Coronary artery (tissue), 2 donors: ENCODE data around the gene TSG101.

Experiments used
- DNase-seq: peaks from one replicate; pipeline ENCODE4 v3.0.0-alpha.2; 2017; ENCODE audit warnings: low spot score
- H3K27ac ChIP-seq, 2 donors: fragments of 200-600 bp; sonication (generic); one replicate each; pipeline ENCODE4 v1.5.1; 2016 to 2019
- H3K4me3 ChIP-seq: fragments of 200-600 bp; sonication (generic); 2 replicates; pipeline ENCODE4 v1.5.1; 2016; ENCODE audit warnings: mild to moderate bottlenecking, moderate library complexity
- CTCF ChIP-seq: fragments of 200-600 bp; sonication (generic); IDR thresholded peaks from one replicate; pipeline ENCODE4 v1.5.1; 2019; ENCODE audit warnings: antibody characterized with exemption

The TSG101 gene

GRCh38 chr11:18463439-18463838 is 63.3 kb downstream of the TSG101 start:
- Histone ChIP-seq H3K27ac (no peak overlapping the region), H3K4me3 (no peak overlapping the region)
- no peak for DNase-seq
- TF ChIP-seq CTCF = no peak

GRCh38 chr11:18461909-18462308 is 64.8 kb downstream of the TSG101 start:
- no peak overlapping the region for H3K27ac ChIP-seq
- TF ChIP-seq CTCF = no peak
- no peak overlapping the region for H3K4me3 ChIP-seq
- DNase-seq = no peak

DNA sequence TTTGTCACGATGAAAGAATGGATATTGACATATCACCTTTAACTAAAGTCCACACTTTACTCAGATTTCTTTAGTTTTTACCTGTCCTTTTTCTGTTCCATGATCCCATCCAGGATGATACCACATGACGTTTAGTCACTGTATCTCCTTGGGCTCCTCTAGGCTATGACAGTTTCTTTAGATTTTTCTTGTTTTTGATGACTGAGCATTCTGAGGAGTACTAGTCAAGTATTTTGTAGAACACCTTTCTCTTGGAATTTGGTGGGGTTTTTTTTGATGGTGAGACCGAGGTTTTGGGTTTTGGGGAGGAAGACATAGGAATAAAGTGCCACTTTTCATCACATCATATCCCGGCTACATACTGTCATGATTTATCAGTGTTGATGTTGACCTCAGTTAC is 67.1 kb downstream of the TSG101 start:
- TF ChIP-seq CTCF = no peak
- no peak overlapping the region for H3K4me3 ChIP-seq
- H3K27ac ChIP-seq = no peak overlapping the region
- no peak for DNase-seq

- no peak for DNase-seq
- Histone ChIP-seq H3K27ac (no peak overlapping the region), H3K4me3 (no peak overlapping the region)
- TF ChIP-seq CTCF = no peak
Observed at GRCh38 chr11:18457450-18457849, 69.3 kb downstream of the TSG101 start.

DNA sequence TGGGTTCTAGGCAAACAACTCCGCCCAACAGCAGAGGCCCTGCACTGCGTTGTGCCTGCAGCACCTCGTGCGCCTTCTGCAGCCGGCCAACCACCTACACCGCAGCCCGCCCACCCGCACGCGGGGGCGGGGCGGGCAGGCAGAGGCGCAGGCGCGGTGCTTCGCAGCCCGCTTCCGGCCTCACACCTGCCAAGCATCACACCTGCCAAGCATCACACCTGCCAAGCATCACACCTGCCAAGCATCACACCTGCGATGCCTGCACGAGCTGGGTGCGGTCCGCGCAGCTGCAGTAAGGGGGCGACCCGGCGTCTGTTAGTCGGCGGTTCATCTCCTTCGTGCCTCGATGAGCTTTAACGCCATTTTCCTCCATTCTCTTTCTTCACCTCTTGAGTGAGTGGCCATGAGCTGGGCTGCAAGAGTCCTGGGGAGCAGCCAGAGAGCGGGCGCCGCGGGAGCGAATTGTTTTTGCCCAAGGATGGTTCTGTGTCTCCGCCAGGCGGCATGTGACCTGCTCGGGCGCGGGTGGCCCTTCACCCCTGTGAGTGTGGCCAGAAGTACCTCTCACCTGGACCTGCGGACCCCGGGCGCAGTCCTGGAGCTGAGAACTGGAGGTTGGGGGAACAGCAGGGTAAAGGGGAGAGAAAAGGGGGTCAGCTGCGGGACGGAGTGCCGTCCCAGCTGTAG is 70.9 kb downstream of the TSG101 start, which contains the start of gene LDHAL6A:
LDHAL6A (plus strand) TSS at position 171 of the 687 bp plus-strand sequence. CDS start 825 bp downstream, outside the sequence.
- no peak for TF ChIP-seq CTCF
- Histone ChIP-seq H3K4me3 (no peak within 1 kb of the TSS), H3K27ac (no peak within 1 kb of the TSS)
- no peak for DNase-seq

DNA sequence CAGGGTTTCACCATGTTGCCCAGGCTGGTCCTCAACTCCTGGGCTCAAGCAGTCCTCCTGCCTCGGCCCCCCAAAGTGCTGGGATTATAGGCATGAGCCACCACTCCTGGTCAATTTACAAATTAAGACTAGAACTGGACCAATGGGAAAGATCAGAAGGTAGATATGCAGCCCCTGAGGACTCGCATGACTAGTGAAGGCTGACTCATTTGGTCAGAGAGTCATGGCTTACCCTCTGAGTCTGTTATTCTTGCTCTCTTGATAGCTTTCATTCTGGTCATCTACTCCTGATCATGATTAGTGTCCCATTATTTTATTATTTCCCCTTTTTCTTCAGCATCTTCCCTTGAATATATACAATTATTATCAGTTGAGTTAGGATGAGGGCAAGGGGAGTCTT is 73.8 kb downstream of the TSG101 start:
- DNase-seq = no peak
- no peak for TF ChIP-seq CTCF

DNA sequence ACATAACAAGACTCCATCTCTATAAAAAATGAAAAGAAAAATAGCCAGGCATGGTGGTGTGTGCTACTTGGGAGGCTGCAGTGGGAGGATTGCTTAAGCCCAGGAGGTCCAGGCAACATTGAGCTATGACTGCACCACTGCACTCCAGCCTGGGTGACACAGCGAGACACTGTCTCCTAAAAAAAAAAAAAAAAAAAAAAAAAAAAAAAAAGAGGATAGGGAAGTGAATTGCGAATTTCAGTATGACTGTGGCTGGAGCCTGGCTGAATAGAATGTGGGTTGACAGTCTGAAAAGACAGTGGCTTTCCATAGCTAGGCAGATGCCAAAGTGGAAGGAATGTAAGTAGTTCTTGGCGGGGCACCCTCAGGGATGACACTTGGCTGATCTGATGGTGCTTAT is 77.5 kb downstream of the TSG101 start:
- no peak overlapping the region for H3K27ac ChIP-seq
- no peak overlapping the region for H3K4me3 ChIP-seq
- DNase-seq = no peak
- TF ChIP-seq CTCF = no peak

More for the DNA sequence above, 73.8 kb downstream of the TSG101 start:
- no peak overlapping the region for H3K4me3 ChIP-seq
- H3K27ac ChIP-seq = no peak overlapping the region
